ENCODE data around the gene AP5B1. TPM values are rescaled to one million over a fixed set of nuclear protein-coding genes. Genes with fewer than 3 reads are reported as not detected.
A peak's percentile ranks its signal among the peaks of the same experiment; 100 is the strongest.

AP5B1 gene
- total RNA-seq, 3 donors from 2014 or later: 15.5 to 19.3 (median 17.6) TPM

DNA sequence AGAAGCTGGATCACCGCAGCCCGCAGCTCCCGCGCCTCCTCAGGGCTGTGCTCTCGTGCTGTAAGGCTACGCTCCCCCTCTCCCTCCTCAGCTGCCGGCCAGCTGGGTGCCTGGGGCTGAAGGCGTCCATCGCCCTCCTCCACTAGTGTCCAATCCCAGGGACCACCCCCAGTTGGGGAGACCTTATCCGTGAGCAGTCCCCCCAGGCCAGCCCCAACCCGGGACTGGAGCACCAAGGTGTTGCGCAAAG is 1.2 kb downstream of the AP5B1 start:
- peak overlapping the region; percentile 87 to 95 (median 88) for H3K4me3 ChIP-seq
- no peak for DNase-seq (ENCODE audit: low spot score in 2 of 2)
- no peaks in the 10 kb centered on the region for H3K27me3 ChIP-seq
- intact Hi-C loops (cut with DNase I; ENCODE audit: low total_unique reads): loop anchor here (5.0 kb wide), 1 partner anchor 67 kb away; the partner anchor contains the start of gene KAT5
- H3K27ac ChIP-seq: peak overlapping the region; percentile 79 to 87
- no peaks in the 10 kb centered on the region for H3K9me3 ChIP-seq
- TF ChIP-seq POLR2A (IDR thresholded peaks at IDR 0.05) (no peak), CTCF (IDR thresholded peaks at IDR 0.05) (no peak), POLR2AphosphoS5 (IDR thresholded peaks at IDR 0.05) (no peak)
- no peaks in the 10 kb centered on the region for H3K36me3 ChIP-seq
- peaks cover 0 to 4% of the 10 kb centered on the region in 2 donors for H3K4me1 ChIP-seq

- Histone ChIP-seq H3K27ac (peak overlapping the region; percentile 79 to 87), H3K27me3 (no peaks in the 10 kb centered on the region), H3K9me3 (no peaks in the 10 kb centered on the region), H3K36me3 (no peaks in the 10 kb centered on the region), H3K4me3 (peak overlapping the region; percentile 87 to 95 (median 88)), H3K4me1 (peaks cover 0 to 4% of the 10 kb centered on the region in 2 donors)
- intact Hi-C loops (cut with DNase I; ENCODE audit: low total_unique reads): loop anchor here (5.0 kb wide), 1 partner anchor 67 kb away; the partner anchor contains the start of gene KAT5
- TF ChIP-seq POLR2A (IDR thresholded peaks at IDR 0.05): no peak
- no peak for TF ChIP-seq POLR2AphosphoS5 (IDR thresholded peaks at IDR 0.05)
- no peak for TF ChIP-seq CTCF (IDR thresholded peaks at IDR 0.05)
- peak in 1 of 2 donors; percentile 43 for DNase-seq (ENCODE audit: low spot score in 2 of 2)
These were observed 1.7 kb downstream of the AP5B1 start for GRCh38 chr11:65778901-65779668.

- DNase-seq (ENCODE audit: low spot score in 2 of 2): peak in 1 of 2 donors; percentile 48
- no peak for TF ChIP-seq POLR2A (IDR thresholded peaks at IDR 0.05)
- no peak for TF ChIP-seq CTCF (IDR thresholded peaks at IDR 0.05)
- intact Hi-C loops (cut with DNase I; ENCODE audit: low total_unique reads): loop anchor here (5.0 kb wide), 1 partner anchor 66 kb away; the partner anchor contains the start of gene KAT5
These were observed 2.3 kb downstream of the AP5B1 start for GRCh38 chr11:65778431-65778900.

DNA sequence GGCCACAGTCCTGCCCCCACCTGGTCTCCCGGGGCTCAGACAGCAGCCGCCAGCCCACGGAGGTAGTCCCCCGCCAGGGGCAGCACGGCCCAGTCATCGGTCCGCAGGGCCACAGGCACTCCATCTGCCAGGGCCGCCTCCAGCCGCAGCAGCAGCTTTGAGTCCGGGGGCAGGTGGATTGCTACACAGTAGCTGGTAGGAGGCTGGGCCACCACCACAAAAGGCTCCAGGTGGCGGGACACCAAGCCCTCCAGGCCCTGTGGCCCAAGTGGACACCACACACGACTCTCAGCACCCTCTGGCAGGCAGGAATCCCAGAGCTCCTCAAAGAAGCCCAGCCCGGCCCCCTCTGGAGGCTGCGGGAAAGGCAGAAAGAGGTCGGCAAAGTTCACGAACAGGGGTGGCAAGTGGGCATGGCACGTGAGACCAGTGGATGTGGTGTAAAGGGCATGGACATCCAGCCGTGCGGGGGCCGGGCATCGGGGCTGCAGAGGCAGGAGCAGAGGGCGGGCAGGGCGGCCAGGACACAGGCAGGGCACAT is 2.9 kb downstream of the AP5B1 start:
- no peaks in the 10 kb centered on the region for H3K9me3 ChIP-seq
- H3K4me3 ChIP-seq: peak overlapping the region in 1 of 3 donors; percentile 87
- H3K36me3 ChIP-seq: no peaks in the 10 kb centered on the region
- TF ChIP-seq CTCF (IDR thresholded peaks at IDR 0.05): no peak
- no peak for TF ChIP-seq POLR2AphosphoS5 (IDR thresholded peaks at IDR 0.05)
- TF ChIP-seq POLR2A (IDR thresholded peaks at IDR 0.05): no peak
- intact Hi-C loops (cut with DNase I; ENCODE audit: low total_unique reads): loop anchor here (5.0 kb wide), 1 partner anchor 66 kb away; the partner anchor contains the start of gene KAT5
- H3K4me1 ChIP-seq: peaks cover 0 to 4% of the 10 kb centered on the region in 2 donors
- H3K27me3 ChIP-seq: no peaks in the 10 kb centered on the region
- H3K27ac ChIP-seq: peak overlapping the region in 1 of 2 donors; percentile 36
- peak; percentile 15 to 33 for DNase-seq (ENCODE audit: low spot score in 2 of 2)

More at GRCh38 chr11:65778431-65778900, 2.3 kb downstream of the AP5B1 start:
- Histone ChIP-seq H3K4me3 (peak overlapping the region in 1 of 3 donors; percentile 87), H3K36me3 (no peaks in the 10 kb centered on the region), H3K4me1 (peaks cover 0 to 4% of the 10 kb centered on the region in 2 donors), H3K9me3 (no peaks in the 10 kb centered on the region), H3K27me3 (no peaks in the 10 kb centered on the region), H3K27ac (peak overlapping the region in 1 of 2 donors; percentile 21)

GRCh38 chr11:65777241-65777640 is 3.5 kb downstream of the AP5B1 start:
- no peaks in the 10 kb centered on the region for H3K27me3 ChIP-seq
- H3K9me3 ChIP-seq: no peaks in the 10 kb centered on the region
- H3K4me3 ChIP-seq: no peak overlapping the region
- TF ChIP-seq POLR2A (IDR thresholded peaks at IDR 0.05): no peak
- no peak for TF ChIP-seq CTCF (IDR thresholded peaks at IDR 0.05)
- no peak for TF ChIP-seq POLR2AphosphoS5 (IDR thresholded peaks at IDR 0.05)
- peak in 1 of 2 donors; percentile 10 for DNase-seq (ENCODE audit: low spot score in 2 of 2)
- H3K4me1 ChIP-seq: peaks cover 0 to 4% of the 10 kb centered on the region in 2 donors
- no peaks in the 10 kb centered on the region for H3K36me3 ChIP-seq
- peak overlapping the region in 1 of 2 donors; percentile 36 for H3K27ac ChIP-seq
- intact Hi-C loops (cut with DNase I; ENCODE audit: low total_unique reads): loop anchor here (5.0 kb wide), 1 partner anchor 65 kb away; the partner anchor contains the start of gene KAT5
